NCI-H2171 treated with DMSO at 0.1 percent for 48 hours (cell line): ENCODE data around the gene CGB2.

ENCODE experiments used
- DNase-seq: peaks from one replicate; lab custom pipeline; 2025; lab: John Stamatoyannopoulos, UW

The CGB2 gene

GRCh38 chr19:49031642-49032301, at the start of gene CGB2:
CGB2 (plus strand) TSS chr19:49031890; CDS start chr19:49032096, 206 bp downstream.
- DNase-seq, result peak; percentile 84

- no peak for DNase-seq
Observed at GRCh38 chr19:48982280-48982679, 49.4 kb upstream of the CGB2 start.

- no peak for DNase-seq
Observed at GRCh38 chr19:48985711-48986110, 46.0 kb upstream of the CGB2 start.

- DNase-seq, result no peak
Observed at GRCh38 chr19:48986211-48986610, 45.5 kb upstream of the CGB2 start.

GRCh38 chr19:48987323-48987722, 44.4 kb upstream of the CGB2 start:
- DNase-seq, result no peak

- no peak for DNase-seq
Observed at GRCh38 chr19:48988286-48988685, 43.4 kb upstream of the CGB2 start.

- no peak for DNase-seq
Observed at GRCh38 chr19:48988860-48989259, 42.8 kb upstream of the CGB2 start.

- DNase-seq, result no peak
Observed at GRCh38 chr19:48989701-48990291, 41.9 kb upstream of the CGB2 start.

GRCh38 chr19:48990400-48990799, 41.3 kb upstream of the CGB2 start:
- no peak for DNase-seq

GRCh38 chr19:48991011-48991609, 40.6 kb upstream of the CGB2 start:
- DNase-seq, result no peak

GRCh38 chr19:48991873-48992580, 39.7 kb upstream of the CGB2 start:
- no peak for DNase-seq

GRCh38 chr19:48992581-48993174, 39.0 kb upstream of the CGB2 start:
- DNase-seq, result no peak

GRCh38 chr19:48993175-48994034, 38.3 kb upstream of the CGB2 start, which contains the start of the genes GYS1 and RUVBL2:
GYS1 (minus strand) TSS chr19:48993309; CDS start chr19:48993112, 197 bp downstream.
RUVBL2 (plus strand) TSS chr19:48993887; CDS start chr19:48993912, 25 bp downstream.
- DNase-seq, result peak; percentile 99

- no peak for DNase-seq
Observed at GRCh38 chr19:48994035-48994386, 37.7 kb upstream of the CGB2 start.

- DNase-seq, result no peak
Observed at GRCh38 chr19:48997972-48998371, 33.7 kb upstream of the CGB2 start.

GRCh38 chr19:48999481-49000325, 32.0 kb upstream of the CGB2 start:
- no peak for DNase-seq

GRCh38 chr19:49004133-49004532, 27.6 kb upstream of the CGB2 start:
- no peak for DNase-seq

- no peak for DNase-seq
Observed at GRCh38 chr19:49004964-49005614, 26.6 kb upstream of the CGB2 start.

GRCh38 chr19:49006905-49007304, 24.8 kb upstream of the CGB2 start:
- DNase-seq, result no peak

- no peak for DNase-seq
Observed at GRCh38 chr19:49009828-49010227, 21.9 kb upstream of the CGB2 start.
